Progenitor cell of endocrine pancreas (in vitro differentiated cells): ENCODE measurements around the gene NNMT. TPM values are rescaled to one million over a fixed set of nuclear protein-coding genes. Genes with fewer than 3 reads are reported as not detected.

Experiments used
- DNase-seq: peaks from one replicate; pipeline ENCODE4 v3.0.0; 2021; ENCODE audit warnings: low spot score; ENCODE audit not compliant: unreplicated experiment
- H3K27ac Mint-ChIP-seq: 2 replicates; pipeline ENCODE4 v1.8.0; 2021; ENCODE audit warnings: mild to moderate bottlenecking, moderate library complexity, mixed read lengths
- H3K27me3 Mint-ChIP-seq: 2 replicates; pipeline ENCODE4 v1.8.0; 2021; ENCODE audit warnings: mixed read lengths
- H3K36me3 Mint-ChIP-seq: 2 replicates; pipeline ENCODE4 v1.8.0; 2022; ENCODE audit warnings: mixed read lengths; ENCODE audit not compliant: insufficient read depth
- H3K4me1 Mint-ChIP-seq: 2 replicates; pipeline ENCODE4 v1.8.0; 2021; ENCODE audit warnings: low read depth, mixed read lengths
- H3K4me3 Mint-ChIP-seq: 2 replicates; pipeline ENCODE4 v1.8.0; 2021; ENCODE audit warnings: low read depth, mild to moderate bottlenecking, moderate library complexity, mixed read lengths
- H3K9me3 Mint-ChIP-seq: 2 replicates; pipeline ENCODE4 v1.8.0; 2021; ENCODE audit warnings: low read depth, mixed read lengths
- CTCF ChIP-seq: fragments of 200-600 bp; sonication (generic); IDR thresholded peaks from one replicate; pipeline ENCODE4 v1.5.0; 2021; ENCODE audit warnings: antibody characterized with exemption, mild to moderate bottlenecking; ENCODE audit not compliant: unreplicated experiment
- total RNA-seq: library from RNA; stranded (reverse); gene quantifications from 2 replicates; pipeline ENCODE4 v1.2.1, GENCODE V29; 2021

NNMT gene
- total RNA-seq, 1 donor from 2014 or later, result 2.4 TPM

DNA sequence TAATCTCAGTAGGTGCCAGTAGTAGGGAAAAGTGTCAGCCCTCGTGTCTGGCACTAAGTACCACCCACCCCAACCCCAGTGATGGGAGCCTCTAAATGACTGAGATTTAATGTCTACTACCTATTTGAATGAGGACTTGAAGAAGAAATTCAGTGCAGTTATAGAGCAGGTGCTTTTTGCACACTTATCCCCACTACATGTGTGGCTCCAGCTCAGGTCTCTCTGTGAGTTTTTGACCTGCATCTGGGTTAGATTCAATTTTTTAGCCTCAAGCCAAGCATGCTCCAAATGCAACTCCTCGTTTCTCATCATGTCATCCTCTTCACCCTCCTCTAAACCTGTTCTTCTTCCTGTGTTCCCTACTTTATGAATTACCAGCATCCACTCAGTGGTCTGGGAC, 24.9 kb upstream of the NNMT start:
- TF ChIP-seq CTCF, result no peak
- H3K27me3 Mint-ChIP-seq, result peaks cover 26% of the 10 kb centered on the region
- no peaks in the 10 kb centered on the region for H3K36me3 Mint-ChIP-seq
- H3K27ac Mint-ChIP-seq, result no peak overlapping the region
- H3K4me1 Mint-ChIP-seq, result no peaks in the 10 kb centered on the region
- no peak for DNase-seq
- no peak overlapping the region for H3K4me3 Mint-ChIP-seq
- no peaks in the 10 kb centered on the region for H3K9me3 Mint-ChIP-seq

DNA sequence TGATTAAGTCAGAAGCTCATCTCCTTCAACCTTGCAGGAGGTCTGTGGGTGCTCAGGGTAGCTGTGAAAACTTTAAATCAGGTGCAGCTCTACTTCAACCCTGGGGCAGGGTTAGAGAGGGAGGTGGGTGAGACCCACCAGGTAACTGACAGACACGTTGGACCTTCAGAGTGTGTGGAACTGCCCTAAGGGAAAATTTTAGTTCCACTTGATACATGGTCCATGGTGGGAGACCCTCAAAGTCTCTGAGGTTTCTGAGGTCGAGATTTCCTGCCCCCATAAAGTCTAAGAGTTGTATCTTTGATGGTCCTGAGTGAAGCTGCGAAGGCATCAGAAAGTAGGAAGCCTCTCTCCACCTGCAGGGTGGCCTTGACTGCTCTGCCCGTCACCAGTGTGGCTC, 23.9 kb upstream of the NNMT start:
- H3K27ac Mint-ChIP-seq, result no peak overlapping the region
- H3K4me1 Mint-ChIP-seq, result peaks cover under 1% of the 10 kb centered on the region
- no peak for DNase-seq
- no peak for TF ChIP-seq CTCF
- peaks cover 27% of the 10 kb centered on the region for H3K27me3 Mint-ChIP-seq
- no peaks in the 10 kb centered on the region for H3K9me3 Mint-ChIP-seq
- H3K36me3 Mint-ChIP-seq, result no peaks in the 10 kb centered on the region
- no peak overlapping the region for H3K4me3 Mint-ChIP-seq

GRCh38 chr11:114273071-114273470, 23.1 kb upstream of the NNMT start:
- TF ChIP-seq CTCF, result no peak
- Mint-ChIP-seq H3K9me3 (no peaks in the 10 kb centered on the region), H3K4me1 (peaks cover 3% of the 10 kb centered on the region), H3K27ac (no peak overlapping the region), H3K27me3 (peaks cover 29% of the 10 kb centered on the region), H3K36me3 (no peaks in the 10 kb centered on the region), H3K4me3 (no peak overlapping the region)
- DNase-seq, result no peak

DNA sequence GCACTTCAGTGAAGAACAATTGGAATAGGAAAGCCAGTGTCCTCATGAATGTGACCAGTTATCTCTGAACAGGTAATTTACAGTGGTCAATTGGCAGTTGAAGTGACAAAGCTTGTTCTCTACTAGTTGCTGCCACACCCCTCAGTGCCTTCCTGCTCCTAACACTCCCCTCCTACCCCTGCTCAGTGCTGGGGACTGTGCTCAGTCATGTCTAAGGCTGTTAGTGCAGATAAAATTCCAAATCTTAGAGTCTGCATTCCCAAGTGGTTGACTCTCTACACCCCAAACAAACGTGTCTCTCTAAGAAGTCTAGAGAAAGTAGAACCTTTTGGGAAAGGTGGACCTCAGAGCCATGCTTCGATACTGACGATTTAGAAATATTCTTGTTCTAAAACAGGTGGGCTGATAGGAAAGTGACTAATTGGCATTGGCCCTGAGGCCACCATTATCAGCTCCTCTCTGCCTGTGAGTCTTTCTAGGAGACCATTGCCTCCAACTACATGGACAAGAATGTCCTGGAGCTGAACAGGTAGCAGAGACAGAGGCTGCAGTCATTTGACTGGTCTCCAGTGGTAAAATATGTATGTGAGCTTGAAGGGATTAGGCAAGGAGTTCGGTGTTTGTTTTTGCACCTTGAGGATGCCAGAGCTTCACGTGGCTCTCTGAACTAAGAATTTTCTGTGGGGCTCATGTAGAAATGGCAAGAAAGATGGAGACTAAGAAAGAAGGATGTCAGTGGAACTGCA, 22.1 kb upstream of the NNMT start:
- DNase-seq, result no peak
- no peaks in the 10 kb centered on the region for H3K36me3 Mint-ChIP-seq

DNA sequence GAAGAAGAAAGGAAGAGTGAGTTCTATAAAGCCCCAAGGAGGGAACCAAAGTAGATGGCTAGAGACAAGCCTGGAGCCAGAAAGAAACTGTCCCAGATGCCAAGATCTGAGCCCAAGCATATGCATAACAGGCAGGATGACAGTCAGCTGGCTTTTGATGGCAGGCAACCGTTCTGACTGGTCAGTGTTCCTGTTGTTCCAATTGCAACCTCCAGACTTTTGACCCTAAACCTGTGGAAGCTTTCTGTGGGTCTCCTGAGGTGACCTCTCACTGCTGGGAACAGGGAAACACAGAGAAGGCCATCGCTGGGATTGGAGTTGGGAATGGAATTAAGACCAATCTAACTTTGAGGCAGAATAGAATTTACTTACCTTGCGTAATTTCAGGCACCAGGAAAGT, 21.6 kb upstream of the NNMT start:
- no peak for DNase-seq
- TF ChIP-seq CTCF, result no peak

More for the DNA sequence above, 22.1 kb upstream of the NNMT start:
- H3K9me3 Mint-ChIP-seq, result no peaks in the 10 kb centered on the region
- H3K4me1 Mint-ChIP-seq, result peaks cover 3% of the 10 kb centered on the region
- no peak overlapping the region for H3K4me3 Mint-ChIP-seq
- peaks cover 38% of the 10 kb centered on the region for H3K27me3 Mint-ChIP-seq
- H3K27ac Mint-ChIP-seq, result no peak overlapping the region
- TF ChIP-seq CTCF, result no peak

More for the DNA sequence above, 21.6 kb upstream of the NNMT start:
- peaks cover 3% of the 10 kb centered on the region for H3K4me1 Mint-ChIP-seq
- no peaks in the 10 kb centered on the region for H3K36me3 Mint-ChIP-seq
- H3K9me3 Mint-ChIP-seq, result no peaks in the 10 kb centered on the region
- H3K4me3 Mint-ChIP-seq, result no peak overlapping the region
- peaks cover 41% of the 10 kb centered on the region for H3K27me3 Mint-ChIP-seq
- H3K27ac Mint-ChIP-seq, result no peak overlapping the region
